Gastrocnemius medialis (tissue), 4 donors: ENCODE data around the gene NOX5. TPM values are rescaled to one million over a fixed set of nuclear protein-coding genes. Genes with fewer than 3 reads are reported as not detected.

Experiments
- ATAC-seq, 2 donors: fragments of 150-250 bp; one replicate each; pipeline ENCODE4 v1.9.1; 2016
- DNase-seq, 2 donors: peaks; one replicate each; pipeline ENCODE4 v3.0.0-alpha.2; 2019
- H3K27ac ChIP-seq, 4 donors: fragments of 200-600 bp; sonication (generic); 1 replicate in 1 of 4; 2 replicates in 3 of 4; pipeline ENCODE4 v1.5.1; 2016 to 2018; ENCODE audit warnings: mild to moderate bottlenecking in 2 of 4, moderate library complexity in 1 of 4
- H3K27me3 ChIP-seq, 3 donors: fragments of 200-600 bp; sonication (generic) in 2 of 3; 1 replicate in 1 of 3; 2 replicates in 2 of 3; pipeline versions ENCODE4 v1.5.1 to v1.6.0; 2016 to 2019; ENCODE audit warnings: mild to moderate bottlenecking in 1 of 3, moderate library complexity in 1 of 3
- H3K36me3 ChIP-seq, 2 donors: fragments of 200-600 bp; sonication (generic) in 1 of 2; one replicate each; pipeline ENCODE4 v1.5.1; 2017 to 2018
- H3K4me1 ChIP-seq, 2 donors: fragments of 200-600 bp; sonication (generic) in 1 of 2; one replicate each; pipeline ENCODE4 v1.5.1; 2016 to 2017; ENCODE audit warnings: mild to moderate bottlenecking in 2 of 2
- H3K4me3 ChIP-seq, 4 donors: fragments of 200-600 bp; sonication (generic) in 3 of 4; 1 replicate in 1 of 4; 2 replicates in 3 of 4; pipeline ENCODE4 v1.5.1; 2016 to 2019; ENCODE audit warnings: mild to moderate bottlenecking in 2 of 4
- H3K9me3 ChIP-seq, 3 donors: fragments of 200-600 bp; sonication (generic) in 2 of 3; 1 replicate in 1 of 3; 2 replicates in 2 of 3; pipeline ENCODE4 v1.5.1; 2016 to 2019
- CTCF ChIP-seq, 5 experiments: fragments of 450-650 bp in 3 of 5; fragments of 200-600 bp in 2 of 5; sonication (generic) in 2 of 5; IDR thresholded peaks in 4 of 5; conservative IDR thresholded peaks in 1 of 5; 1 replicate in 4 of 5; 2 replicates in 1 of 5; pipeline ENCODE4 v1.5.1; 2016 to 2019; ENCODE audit warnings: antibody characterized with exemption in 5 of 5, mild to moderate bottlenecking in 3 of 5, moderate library complexity in 3 of 5
- POLR2A ChIP-seq, 2 donors: fragments of 450-650 bp; IDR thresholded peaks; one replicate each; pipeline ENCODE4 v1.6.1; 2017; ENCODE audit warnings: antibody characterized with exemption in 2 of 2, mild to moderate bottlenecking in 2 of 2, moderate library complexity in 2 of 2
- in situ Hi-C, 4 donors: fragments of 200-750 bp; cut with MboI; loops; one replicate each; pipeline versions ENCODE4 v1.15.0 to v1.8.0; 2017; ENCODE audit warnings: low sequenced_read_pairs in 4 of 4
- intact Hi-C: fragments of 100-400 bp; cut with DNase I; formaldehyde crosslinking; loops from one replicate; pipeline ENCODE4 v1.15.1; 2023; ENCODE audit warnings: low total_unique reads
- total RNA-seq, 4 donors: library from RNA; depleted of rRNA; stranded (reverse); fragments of >200 nt; gene quantifications; one replicate each; pipeline versions ENCODE4 v1.1.0 to v1.2.3, GENCODE V29; 2016

NOX5 gene
- total RNA-seq, 4 donors from 2014 or later: not detected

GRCh38 chr15:69092159-69092558 lies 77.7 kb downstream of the NOX5 start:
- ATAC-seq: no peak
- no peaks in the 10 kb centered on the region for H3K4me1 ChIP-seq
- H3K27ac ChIP-seq: no peak overlapping the region

GRCh38 chr15:69093127-69093526 lies 78.6 kb downstream of the NOX5 start:
- in situ Hi-C loops (no loop called here), intact Hi-C loops (no loop called here)
- no peaks in the 10 kb centered on the region for H3K4me1 ChIP-seq
- no peaks in the 10 kb centered on the region for H3K36me3 ChIP-seq
- no peak overlapping the region for H3K4me3 ChIP-seq
- ATAC-seq (peak in 1 of 2 donors; percentile 50), DNase-seq (no peak)
- peaks cover 0 to 3% (median 0%) of the 10 kb centered on the region in 3 donors for H3K27me3 ChIP-seq
- H3K9me3 ChIP-seq: no peaks in the 10 kb centered on the region
- TF ChIP-seq CTCF (IDR thresholded peaks at IDR 0.05 in 4 of 5, conservative IDR thresholded peaks at IDR 0.05 in 1 of 5): no peak
- no peak for TF ChIP-seq POLR2A (IDR thresholded peaks at IDR 0.05)
- H3K27ac ChIP-seq: no peak overlapping the region

More at GRCh38 chr15:69092159-69092558, 77.7 kb downstream of the NOX5 start:
- H3K4me3 ChIP-seq: no peak overlapping the region
- intact Hi-C loops: no loop called here
- DNase-seq: no peak
- in situ Hi-C loops: no loop called here
- H3K9me3 ChIP-seq: no peaks in the 10 kb centered on the region
- no peak for TF ChIP-seq POLR2A (IDR thresholded peaks at IDR 0.05)
- TF ChIP-seq CTCF (IDR thresholded peaks at IDR 0.05 in 4 of 5, conservative IDR thresholded peaks at IDR 0.05 in 1 of 5): no peak
- peaks cover 0 to 3% (median 0%) of the 10 kb centered on the region in 3 donors for H3K27me3 ChIP-seq
- no peaks in the 10 kb centered on the region for H3K36me3 ChIP-seq

- Histone ChIP-seq H3K4me1 (no peaks in the 10 kb centered on the region), H3K27me3 (peaks cover 0 to 3% (median 0%) of the 10 kb centered on the region in 3 donors), H3K4me3 (no peak overlapping the region), H3K27ac (no peak overlapping the region), H3K9me3 (no peaks in the 10 kb centered on the region), H3K36me3 (no peaks in the 10 kb centered on the region)
- in situ Hi-C loops (no loop called here), intact Hi-C loops (no loop called here)
- ATAC-seq: no peak
- DNase-seq: no peak
- TF ChIP-seq POLR2A (IDR thresholded peaks at IDR 0.05): no peak
- no peak for TF ChIP-seq CTCF (IDR thresholded peaks at IDR 0.05 in 4 of 5, conservative IDR thresholded peaks at IDR 0.05 in 1 of 5)
Measured at GRCh38 chr15:69093614-69094013, 79.1 kb downstream of the NOX5 start.

GRCh38 chr15:69094124-69094921 lies 79.8 kb downstream of the NOX5 start:
- H3K9me3 ChIP-seq: no peaks in the 10 kb centered on the region
- no peaks in the 10 kb centered on the region for H3K4me1 ChIP-seq
- no peak overlapping the region for H3K27ac ChIP-seq
- ATAC-seq (no peak), DNase-seq (no peak)
- TF ChIP-seq CTCF (IDR thresholded peaks at IDR 0.05 in 4 of 5, conservative IDR thresholded peaks at IDR 0.05 in 1 of 5) (no peak), POLR2A (IDR thresholded peaks at IDR 0.05) (no peak)
- intact Hi-C loops (no loop called here), in situ Hi-C loops (no loop called here)
- no peaks in the 10 kb centered on the region for H3K36me3 ChIP-seq
- no peak overlapping the region for H3K4me3 ChIP-seq
- peaks cover 0 to 3% (median 0%) of the 10 kb centered on the region in 3 donors for H3K27me3 ChIP-seq
